ENCODE data around the gene EEF2K.

The EEF2K gene

DNA sequence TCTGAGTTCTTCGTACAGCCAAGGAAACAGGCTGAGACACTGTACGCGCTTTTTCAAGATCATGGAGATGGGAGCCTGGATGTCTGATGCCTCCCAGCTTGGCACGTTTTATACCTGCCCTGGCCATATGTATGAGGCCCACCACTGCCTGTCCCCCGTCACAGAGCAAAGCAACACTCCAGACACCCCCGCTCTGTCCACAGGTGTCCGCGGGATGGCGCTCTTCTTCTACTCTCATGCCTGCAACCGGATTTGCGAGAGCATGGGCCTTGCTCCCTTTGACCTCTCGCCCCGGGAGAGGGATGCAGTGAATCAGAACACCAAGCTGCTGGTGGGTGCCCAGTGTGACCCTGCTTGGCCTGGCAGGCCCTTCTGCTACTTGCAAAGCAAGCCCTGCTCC lies 51.4 kb downstream of the EEF2K start (continued):
- TF ChIP-seq, protein P1, sequence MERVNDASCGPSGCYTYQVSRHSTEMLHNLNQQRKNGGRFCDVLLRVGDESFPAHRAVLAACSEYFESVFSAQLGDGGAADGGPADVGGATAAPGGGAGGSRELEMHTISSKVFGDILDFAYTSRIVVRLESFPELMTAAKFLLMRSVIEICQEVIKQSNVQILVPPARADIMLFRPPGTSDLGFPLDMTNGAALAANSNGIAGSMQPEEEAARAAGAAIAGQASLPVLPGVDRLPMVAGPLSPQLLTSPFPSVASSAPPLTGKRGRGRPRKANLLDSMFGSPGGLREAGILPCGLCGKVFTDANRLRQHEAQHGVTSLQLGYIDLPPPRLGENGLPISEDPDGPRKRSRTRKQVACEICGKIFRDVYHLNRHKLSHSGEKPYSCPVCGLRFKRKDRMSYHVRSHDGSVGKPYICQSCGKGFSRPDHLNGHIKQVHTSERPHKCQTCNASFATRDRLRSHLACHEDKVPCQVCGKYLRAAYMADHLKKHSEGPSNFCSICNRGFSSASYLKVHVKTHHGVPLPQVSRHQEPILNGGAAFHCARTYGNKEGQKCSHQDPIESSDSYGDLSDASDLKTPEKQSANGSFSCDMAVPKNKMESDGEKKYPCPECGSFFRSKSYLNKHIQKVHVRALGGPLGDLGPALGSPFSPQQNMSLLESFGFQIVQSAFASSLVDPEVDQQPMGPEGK (CRISPR knock-in tag; IDR thresholded peaks at IDR 0.05; ENCODE audit: borderline replicate concordance) = no peak

DNA sequence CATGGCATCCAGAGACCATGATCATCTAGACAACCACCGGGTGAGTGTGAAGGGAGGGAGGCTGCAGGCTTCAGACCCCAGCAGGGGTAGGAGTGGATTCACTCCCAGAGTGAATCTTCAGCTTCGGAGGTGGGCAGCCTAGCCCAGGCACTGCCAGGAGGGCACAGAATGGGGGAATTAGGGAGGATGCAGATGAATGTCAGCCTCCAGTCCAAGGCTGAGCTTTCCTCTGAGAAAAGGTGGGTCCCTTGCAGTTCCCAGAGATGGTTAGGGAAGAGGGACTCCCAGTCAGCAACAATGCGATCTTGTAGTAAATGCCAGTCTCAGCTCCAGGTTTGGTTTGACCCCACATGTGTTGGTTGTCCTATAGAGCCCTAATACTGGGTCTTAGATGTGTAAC lies 54.4 kb downstream of the EEF2K start:
- TF ChIP-seq ZNF565 (CRISPR knock-in tag; conservative IDR thresholded peaks at IDR 0.05; ENCODE audit: low read depth) = no peak
- no peak for TF ChIP-seq OSR1 (CRISPR knock-in tag; IDR thresholded peaks at IDR 0.05)
- TF ChIP-seq, protein P1 (CRISPR knock-in tag; IDR thresholded peaks at IDR 0.05; ENCODE audit: borderline replicate concordance) = no peak
- TF ChIP-seq ZFP30 (CRISPR knock-in tag; IDR thresholded peaks at IDR 0.05) = no peak
- TF ChIP-seq RARB (CRISPR knock-in tag; IDR thresholded peaks at IDR 0.05) = no peak
- no peak for TF ChIP-seq ZNF70 (CRISPR knock-in tag; IDR thresholded peaks at IDR 0.05)
- TF ChIP-seq, protein P2, sequence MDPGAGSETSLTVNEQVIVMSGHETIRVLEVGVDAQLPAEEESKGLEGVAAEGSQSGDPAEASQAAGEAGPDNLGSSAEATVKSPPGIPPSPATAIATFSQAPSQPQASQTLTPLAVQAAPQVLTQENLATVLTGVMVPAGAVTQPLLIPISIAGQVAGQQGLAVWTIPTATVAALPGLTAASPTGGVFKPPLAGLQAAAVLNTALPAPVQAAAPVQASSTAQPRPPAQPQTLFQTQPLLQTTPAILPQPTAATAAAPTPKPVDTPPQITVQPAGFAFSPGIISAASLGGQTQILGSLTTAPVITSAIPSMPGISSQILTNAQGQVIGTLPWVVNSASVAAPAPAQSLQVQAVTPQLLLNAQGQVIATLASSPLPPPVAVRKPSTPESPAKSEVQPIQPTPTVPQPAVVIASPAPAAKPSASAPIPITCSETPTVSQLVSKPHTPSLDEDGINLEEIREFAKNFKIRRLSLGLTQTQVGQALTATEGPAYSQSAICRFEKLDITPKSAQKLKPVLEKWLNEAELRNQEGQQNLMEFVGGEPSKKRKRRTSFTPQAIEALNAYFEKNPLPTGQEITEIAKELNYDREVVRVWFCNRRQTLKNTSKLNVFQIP (CRISPR knock-in tag; IDR thresholded peaks at IDR 0.05; ENCODE audit: borderline replicate concordance, low read depth) = no peak
- TF ChIP-seq ESRRG (CRISPR knock-in tag; IDR thresholded peaks at IDR 0.05) = no peak
- TF ChIP-seq, protein P3, sequence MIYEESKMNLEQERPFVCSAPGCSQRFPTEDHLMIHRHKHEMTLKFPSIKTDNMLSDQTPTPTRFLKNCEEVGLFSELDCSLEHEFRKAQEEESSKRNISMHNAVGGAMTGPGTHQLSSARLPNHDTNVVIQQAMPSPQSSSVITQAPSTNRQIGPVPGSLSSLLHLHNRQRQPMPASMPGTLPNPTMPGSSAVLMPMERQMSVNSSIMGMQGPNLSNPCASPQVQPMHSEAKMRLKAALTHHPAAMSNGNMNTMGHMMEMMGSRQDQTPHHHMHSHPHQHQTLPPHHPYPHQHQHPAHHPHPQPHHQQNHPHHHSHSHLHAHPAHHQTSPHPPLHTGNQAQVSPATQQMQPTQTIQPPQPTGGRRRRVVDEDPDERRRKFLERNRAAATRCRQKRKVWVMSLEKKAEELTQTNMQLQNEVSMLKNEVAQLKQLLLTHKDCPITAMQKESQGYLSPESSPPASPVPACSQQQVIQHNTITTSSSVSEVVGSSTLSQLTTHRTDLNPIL (CRISPR knock-in tag; IDR thresholded peaks at IDR 0.05; ENCODE audit: low read depth) = no peak
- TF ChIP-seq TOX (CRISPR knock-in tag; IDR thresholded peaks at IDR 0.05; ENCODE audit: borderline replicate concordance) = no peak
- no peak for TF ChIP-seq ISL1 (CRISPR knock-in tag; IDR thresholded peaks at IDR 0.05)
- TF ChIP-seq, protein P4, sequence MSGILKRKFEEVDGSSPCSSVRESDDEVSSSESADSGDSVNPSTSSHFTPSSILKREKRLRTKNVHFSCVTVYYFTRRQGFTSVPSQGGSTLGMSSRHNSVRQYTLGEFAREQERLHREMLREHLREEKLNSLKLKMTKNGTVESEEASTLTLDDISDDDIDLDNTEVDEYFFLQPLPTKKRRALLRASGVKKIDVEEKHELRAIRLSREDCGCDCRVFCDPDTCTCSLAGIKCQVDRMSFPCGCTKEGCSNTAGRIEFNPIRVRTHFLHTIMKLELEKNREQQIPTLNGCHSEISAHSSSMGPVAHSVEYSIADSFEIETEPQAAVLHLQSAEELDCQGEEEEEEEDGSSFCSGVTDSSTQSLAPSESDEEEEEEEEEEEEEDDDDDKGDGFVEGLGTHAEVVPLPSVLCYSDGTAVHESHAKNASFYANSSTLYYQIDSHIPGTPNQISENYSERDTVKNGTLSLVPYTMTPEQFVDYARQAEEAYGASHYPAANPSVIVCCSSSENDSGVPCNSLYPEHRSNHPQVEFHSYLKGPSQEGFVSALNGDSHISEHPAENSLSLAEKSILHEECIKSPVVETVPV (CRISPR knock-in tag; IDR thresholded peaks at IDR 0.05) = no peak
- TF ChIP-seq BACH2 (CRISPR knock-in tag; IDR thresholded peaks at IDR 0.05; ENCODE audit: borderline replicate concordance) = no peak
- TF ChIP-seq ARNTL (CRISPR knock-in tag; IDR thresholded peaks at IDR 0.05; ENCODE audit: borderline replicate concordance, low read depth) = no peak
- TF ChIP-seq ZC3H10 (CRISPR knock-in tag; IDR thresholded peaks at IDR 0.05) = no peak
- TF ChIP-seq ZNF8 (CRISPR knock-in tag; IDR thresholded peaks at IDR 0.05) = no peak
- no peak for TF ChIP-seq CSDC2 (CRISPR knock-in tag; IDR thresholded peaks at IDR 0.05)
- ATAC-seq = no peak

DNA sequence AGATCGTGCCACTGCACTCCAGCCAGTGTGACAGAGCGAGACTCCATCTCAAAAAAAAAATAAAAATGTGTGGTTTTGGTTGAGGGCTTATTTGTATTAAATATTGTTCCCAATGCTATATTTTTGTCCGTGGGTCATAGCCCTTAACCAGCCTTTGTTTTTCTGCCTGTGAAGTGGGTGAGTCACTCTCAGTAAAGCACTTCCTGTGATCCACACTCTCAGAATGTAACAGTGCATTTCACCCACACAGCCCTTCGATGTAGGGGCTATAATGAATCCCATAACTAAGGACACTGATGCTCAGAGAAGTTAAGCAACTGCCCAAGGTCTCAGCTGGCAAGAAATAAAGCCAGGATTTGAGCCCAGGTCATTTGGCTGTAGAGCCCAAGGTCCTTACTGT lies 56.4 kb downstream of the EEF2K start:
- no peak for ATAC-seq
- TF ChIP-seq ZNF70 (CRISPR knock-in tag; IDR thresholded peaks at IDR 0.05) = no peak
- TF ChIP-seq, protein P2 (CRISPR knock-in tag; IDR thresholded peaks at IDR 0.05; ENCODE audit: borderline replicate concordance, low read depth) = no peak
- TF ChIP-seq RARB (CRISPR knock-in tag; IDR thresholded peaks at IDR 0.05) = no peak
- no peak for TF ChIP-seq OSR1 (CRISPR knock-in tag; IDR thresholded peaks at IDR 0.05)
- no peak for TF ChIP-seq ARNTL (CRISPR knock-in tag; IDR thresholded peaks at IDR 0.05; ENCODE audit: borderline replicate concordance, low read depth)
- no peak for TF ChIP-seq PPARA (CRISPR knock-in tag; IDR thresholded peaks at IDR 0.05; ENCODE audit: borderline replicate concordance)
- TF ChIP-seq, protein P1 (CRISPR knock-in tag; IDR thresholded peaks at IDR 0.05; ENCODE audit: borderline replicate concordance) = no peak
- no peak for TF ChIP-seq ZNF8 (CRISPR knock-in tag; IDR thresholded peaks at IDR 0.05)
- no peak for TF ChIP-seq BACH2 (CRISPR knock-in tag; IDR thresholded peaks at IDR 0.05; ENCODE audit: borderline replicate concordance)
- no peak for TF ChIP-seq ZC3H10 (CRISPR knock-in tag; IDR thresholded peaks at IDR 0.05)
- no peak for TF ChIP-seq TCF4 (CRISPR knock-in tag; IDR thresholded peaks at IDR 0.05; ENCODE audit: borderline replicate concordance)
- no peak for TF ChIP-seq ZFP30 (CRISPR knock-in tag; IDR thresholded peaks at IDR 0.05)
- TF ChIP-seq, protein P3 (CRISPR knock-in tag; IDR thresholded peaks at IDR 0.05; ENCODE audit: low read depth) = no peak
- no peak for TF ChIP-seq SNAI2 (CRISPR knock-in tag; IDR thresholded peaks at IDR 0.05)
- no peak for TF ChIP-seq CSDC2 (CRISPR knock-in tag; IDR thresholded peaks at IDR 0.05)
- TF ChIP-seq TOX (CRISPR knock-in tag; IDR thresholded peaks at IDR 0.05; ENCODE audit: borderline replicate concordance) = no peak
- TF ChIP-seq ZFP3 (CRISPR knock-in tag; IDR thresholded peaks at IDR 0.05) = no peak
- TF ChIP-seq, protein P4 (CRISPR knock-in tag; IDR thresholded peaks at IDR 0.05) = no peak

Data from SK-N-SH treated with all-trans-retinoic acid at 6 μM for 48 hours (cell line).